Measurements from ENCODE around the gene NOA1.
A peak's percentile ranks its signal among the peaks of the same experiment; 100 is the strongest.

NOA1 gene

DNA sequence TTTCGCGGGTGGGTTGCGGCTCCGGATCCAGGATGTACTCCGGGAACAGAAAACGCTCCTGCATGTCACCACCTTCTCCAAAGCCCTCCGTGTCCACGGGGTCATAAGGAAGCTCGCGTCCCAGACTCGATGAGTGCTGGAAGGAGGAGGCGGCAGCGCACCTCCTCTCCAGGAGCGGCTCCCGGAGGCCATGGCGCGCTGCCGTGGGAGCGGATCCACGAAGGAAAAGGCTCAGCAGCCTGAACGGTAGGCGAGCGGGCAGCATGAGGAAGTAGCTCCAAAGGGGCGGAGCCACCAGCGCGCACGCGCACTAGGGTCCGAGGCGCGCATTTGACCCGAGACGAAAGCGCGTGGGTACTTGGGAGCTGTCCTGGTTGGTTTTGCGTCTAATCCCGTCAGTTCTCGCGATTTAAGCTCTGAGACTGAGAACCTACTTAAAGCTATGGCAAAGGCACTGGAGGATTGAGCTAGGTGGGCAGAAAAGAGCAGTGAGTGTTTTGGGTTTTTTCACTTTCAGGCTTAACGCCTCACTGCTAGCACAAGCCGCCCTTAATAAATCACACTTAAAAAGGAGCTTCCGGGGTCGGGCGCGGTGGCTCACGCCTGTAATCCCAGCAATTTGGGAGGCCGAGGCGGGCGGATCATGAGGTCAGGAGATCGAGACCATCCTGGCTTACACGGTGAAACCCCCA lies at the start of gene NOA1:
NOA1 (minus strand) TSS at position 286 of the 692 bp plus-strand sequence; CDS start at position 265, 21 bp downstream.
- Histone ChIP-seq H3K9ac (ENCODE audit: low read depth, low read length) (peak within 1 kb of the TSS; percentile 85), H3K4me1 (ENCODE audit: control insufficient read depth, insufficient read depth, low read length) (no peaks in the 10 kb centered on the region), H3K27ac (ENCODE audit: low read depth, low read length) (peak within 1 kb of the TSS; percentile 93), H3K4me3 (ENCODE audit: low read depth, low read length) (peak within 1 kb of the TSS; percentile 99), H3K36me3 (ENCODE audit: control insufficient read depth, insufficient read depth, low read length) (peaks cover 19% of the 10 kb centered on the region), H3K27me3 (ENCODE audit: control insufficient read depth, insufficient read depth, low read length) (no peaks in the 10 kb centered on the region), H3K9me3 (ENCODE audit: control insufficient read depth, insufficient read depth, low read length) (no peaks in the 10 kb centered on the region)

DNA sequence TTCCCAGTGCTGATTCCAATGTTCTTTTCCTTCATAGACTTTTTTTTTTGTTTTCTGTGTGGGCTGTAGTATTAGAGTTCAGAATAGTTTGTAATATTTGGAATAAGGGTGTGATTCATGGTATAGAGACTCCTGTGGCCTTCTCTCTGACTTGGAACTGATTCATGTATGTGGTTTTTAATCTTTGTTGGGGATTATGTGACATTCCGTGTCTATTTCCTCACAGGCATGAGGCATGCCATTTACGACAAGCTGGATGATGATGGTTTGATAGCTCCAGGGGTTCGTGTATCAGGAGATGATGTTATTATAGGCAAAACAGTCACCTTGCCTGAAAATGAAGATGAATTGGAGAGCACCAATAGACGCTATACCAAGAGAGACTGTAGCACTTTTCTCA lies 45.7 kb upstream of the NOA1 start:
- Histone ChIP-seq H3K27me3 (ENCODE audit: control insufficient read depth, insufficient read depth, low read length) (no peaks in the 10 kb centered on the region), H3K4me1 (ENCODE audit: control insufficient read depth, insufficient read depth, low read length) (no peaks in the 10 kb centered on the region), H3K36me3 (ENCODE audit: control insufficient read depth, insufficient read depth, low read length) (peaks cover 99% of the 10 kb centered on the region), H3K4me3 (ENCODE audit: low read depth, low read length) (no peak overlapping the region), H3K27ac (ENCODE audit: low read depth, low read length) (no peak overlapping the region), H3K9me3 (ENCODE audit: control insufficient read depth, insufficient read depth, low read length) (no peaks in the 10 kb centered on the region), H3K9ac (ENCODE audit: low read depth, low read length) (no peak overlapping the region)

GRCh38 chr4:57020467-57021101 lies 43.2 kb upstream of the NOA1 start:
- Histone ChIP-seq H3K4me1 (ENCODE audit: control insufficient read depth, insufficient read depth, low read length) (no peaks in the 10 kb centered on the region), H3K27me3 (ENCODE audit: control insufficient read depth, insufficient read depth, low read length) (no peaks in the 10 kb centered on the region), H3K36me3 (ENCODE audit: control insufficient read depth, insufficient read depth, low read length) (peaks cover 100% of the 10 kb centered on the region), H3K9me3 (ENCODE audit: control insufficient read depth, insufficient read depth, low read length) (no peaks in the 10 kb centered on the region), H3K27ac (ENCODE audit: low read depth, low read length) (no peak overlapping the region), H3K4me3 (ENCODE audit: low read depth, low read length) (no peak overlapping the region), H3K9ac (ENCODE audit: low read depth, low read length) (no peak overlapping the region)

DNA sequence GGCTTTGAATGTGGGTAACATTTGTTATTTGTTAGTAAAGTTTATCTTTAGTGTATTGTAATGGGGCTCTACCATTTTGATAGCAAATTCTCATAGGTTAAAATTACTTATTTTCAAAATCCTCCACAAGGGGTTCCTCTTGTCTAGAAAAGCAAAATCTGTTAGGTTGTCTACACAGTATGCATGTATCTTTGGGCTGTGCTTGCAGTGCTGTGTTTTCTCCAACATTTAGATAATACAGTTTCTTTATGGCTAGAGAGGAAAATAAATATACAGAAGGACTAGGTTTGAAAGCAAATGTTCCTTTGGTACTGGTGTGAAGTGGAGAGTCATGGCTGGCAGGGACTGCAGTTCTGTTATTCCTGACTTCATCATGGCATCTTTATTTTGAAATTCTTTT lies 41.6 kb upstream of the NOA1 start:
- Histone ChIP-seq H3K27ac (ENCODE audit: low read depth, low read length) (no peak overlapping the region), H3K4me1 (ENCODE audit: control insufficient read depth, insufficient read depth, low read length) (no peaks in the 10 kb centered on the region), H3K36me3 (ENCODE audit: control insufficient read depth, insufficient read depth, low read length) (peaks cover 98% of the 10 kb centered on the region)

GRCh38 chr4:57013543-57014120 lies 36.2 kb upstream of the NOA1 start:
- no peaks in the 10 kb centered on the region for H3K27me3 ChIP-seq (ENCODE audit: control insufficient read depth, insufficient read depth, low read length)
- H3K36me3 ChIP-seq (ENCODE audit: control insufficient read depth, insufficient read depth, low read length) = peaks cover 93% of the 10 kb centered on the region
- no peak overlapping the region for H3K9ac ChIP-seq (ENCODE audit: low read depth, low read length)
- H3K27ac ChIP-seq (ENCODE audit: low read depth, low read length) = no peak overlapping the region
- no peaks in the 10 kb centered on the region for H3K4me1 ChIP-seq (ENCODE audit: control insufficient read depth, insufficient read depth, low read length)
- no peaks in the 10 kb centered on the region for H3K9me3 ChIP-seq (ENCODE audit: control insufficient read depth, insufficient read depth, low read length)
- H3K4me3 ChIP-seq (ENCODE audit: low read depth, low read length) = no peak overlapping the region

More for the DNA sequence above, 41.6 kb upstream of the NOA1 start:
- Histone ChIP-seq H3K9me3 (ENCODE audit: control insufficient read depth, insufficient read depth, low read length) (no peaks in the 10 kb centered on the region), H3K4me3 (ENCODE audit: low read depth, low read length) (no peak overlapping the region), H3K27me3 (ENCODE audit: control insufficient read depth, insufficient read depth, low read length) (no peaks in the 10 kb centered on the region), H3K9ac (ENCODE audit: low read depth, low read length) (no peak overlapping the region)

DNA sequence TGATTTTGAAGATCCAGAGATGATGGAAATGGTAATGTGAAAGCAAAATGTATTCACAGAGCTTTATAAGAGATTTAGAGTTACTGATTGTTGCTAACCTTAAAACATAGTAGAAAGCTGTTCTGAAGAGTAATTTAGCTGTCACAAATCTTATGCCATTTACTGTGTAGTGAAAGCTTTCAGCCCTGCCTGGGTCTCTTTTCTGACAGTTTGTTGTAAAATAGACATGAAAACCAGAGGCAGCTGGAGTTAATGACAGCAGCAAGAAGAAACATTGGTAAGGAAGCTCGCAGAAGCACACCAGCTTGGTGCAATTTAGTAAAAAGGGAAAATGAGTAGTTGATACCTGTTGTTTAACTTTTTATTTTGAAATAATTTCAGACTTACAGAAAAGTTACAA lies 22.3 kb upstream of the NOA1 start:
- Histone ChIP-seq H3K27ac (ENCODE audit: low read depth, low read length) (no peak overlapping the region), H3K4me3 (ENCODE audit: low read depth, low read length) (no peak overlapping the region), H3K27me3 (ENCODE audit: control insufficient read depth, insufficient read depth, low read length) (no peaks in the 10 kb centered on the region), H3K36me3 (ENCODE audit: control insufficient read depth, insufficient read depth, low read length) (peaks cover 80% of the 10 kb centered on the region), H3K4me1 (ENCODE audit: control insufficient read depth, insufficient read depth, low read length) (no peaks in the 10 kb centered on the region), H3K9me3 (ENCODE audit: control insufficient read depth, insufficient read depth, low read length) (no peaks in the 10 kb centered on the region), H3K9ac (ENCODE audit: low read depth, low read length) (no peak overlapping the region)

DNA sequence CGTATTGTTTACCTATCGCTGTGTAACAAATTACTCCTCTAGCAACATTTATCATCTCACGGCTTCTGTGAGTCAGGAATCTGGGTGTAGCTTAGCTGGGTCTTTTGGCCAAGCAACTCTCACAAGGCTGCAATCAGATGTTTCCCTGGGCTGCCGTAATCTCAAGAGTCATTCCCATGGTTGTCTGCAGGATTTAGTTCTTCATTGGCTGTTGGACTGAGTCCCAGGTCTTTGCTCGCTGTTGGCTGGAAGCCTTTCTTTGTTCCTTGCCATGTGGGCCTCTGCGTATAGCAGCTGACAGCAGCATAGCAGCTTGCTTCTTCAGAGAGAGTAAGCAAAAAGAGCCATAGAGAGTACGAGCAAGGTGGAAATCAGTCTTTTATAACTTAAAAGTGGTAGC lies 18.1 kb upstream of the NOA1 start:
- H3K27me3 ChIP-seq (ENCODE audit: control insufficient read depth, insufficient read depth, low read length) = no peaks in the 10 kb centered on the region
- peaks cover 86% of the 10 kb centered on the region for H3K36me3 ChIP-seq (ENCODE audit: control insufficient read depth, insufficient read depth, low read length)
- no peak overlapping the region for H3K27ac ChIP-seq (ENCODE audit: low read depth, low read length)
- H3K4me3 ChIP-seq (ENCODE audit: low read depth, low read length) = no peak overlapping the region
- H3K9ac ChIP-seq (ENCODE audit: low read depth, low read length) = no peak overlapping the region
- H3K4me1 ChIP-seq (ENCODE audit: control insufficient read depth, insufficient read depth, low read length) = no peaks in the 10 kb centered on the region
- H3K9me3 ChIP-seq (ENCODE audit: control insufficient read depth, insufficient read depth, low read length) = no peaks in the 10 kb centered on the region

- H3K9ac ChIP-seq (ENCODE audit: low read depth, low read length) = no peak overlapping the region
- H3K27me3 ChIP-seq (ENCODE audit: control insufficient read depth, insufficient read depth, low read length) = no peaks in the 10 kb centered on the region
- H3K9me3 ChIP-seq (ENCODE audit: control insufficient read depth, insufficient read depth, low read length) = no peaks in the 10 kb centered on the region
- no peak overlapping the region for H3K27ac ChIP-seq (ENCODE audit: low read depth, low read length)
- H3K4me3 ChIP-seq (ENCODE audit: low read depth, low read length) = no peak overlapping the region
- peaks cover 92% of the 10 kb centered on the region for H3K36me3 ChIP-seq (ENCODE audit: control insufficient read depth, insufficient read depth, low read length)
- no peaks in the 10 kb centered on the region for H3K4me1 ChIP-seq (ENCODE audit: control insufficient read depth, insufficient read depth, low read length)
Observed at GRCh38 chr4:56990109-56990905, 12.9 kb upstream of the NOA1 start.

DNA sequence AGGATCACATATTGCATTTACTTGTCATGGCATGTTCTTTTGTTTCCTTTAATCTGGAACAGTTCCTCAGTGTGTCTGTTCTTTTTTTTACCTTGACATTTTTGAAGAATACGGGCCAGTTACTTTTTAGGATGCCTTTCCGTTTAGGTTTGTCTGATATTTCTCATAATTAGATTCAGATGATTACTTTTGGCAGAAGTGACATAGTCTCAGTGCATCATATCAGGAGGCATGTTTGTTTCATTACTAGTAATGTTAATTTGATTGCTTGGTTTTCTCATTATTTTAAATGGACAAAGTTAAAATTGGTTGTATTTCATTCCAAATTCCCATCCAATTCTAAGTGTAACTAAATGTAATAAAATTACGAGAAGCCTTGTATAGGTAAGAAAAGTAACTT lies 9.5 kb upstream of the NOA1 start:
- no peaks in the 10 kb centered on the region for H3K4me1 ChIP-seq (ENCODE audit: control insufficient read depth, insufficient read depth, low read length)
- H3K9ac ChIP-seq (ENCODE audit: low read depth, low read length) = no peak overlapping the region
- no peaks in the 10 kb centered on the region for H3K27me3 ChIP-seq (ENCODE audit: control insufficient read depth, insufficient read depth, low read length)
- no peaks in the 10 kb centered on the region for H3K9me3 ChIP-seq (ENCODE audit: control insufficient read depth, insufficient read depth, low read length)
- no peak overlapping the region for H3K4me3 ChIP-seq (ENCODE audit: low read depth, low read length)
- H3K36me3 ChIP-seq (ENCODE audit: control insufficient read depth, insufficient read depth, low read length) = peaks cover 63% of the 10 kb centered on the region
- no peak overlapping the region for H3K27ac ChIP-seq (ENCODE audit: low read depth, low read length)

- H3K9ac ChIP-seq (ENCODE audit: low read depth, low read length) = no peak overlapping the region
- no peaks in the 10 kb centered on the region for H3K27me3 ChIP-seq (ENCODE audit: control insufficient read depth, insufficient read depth, low read length)
- no peak overlapping the region for H3K27ac ChIP-seq (ENCODE audit: low read depth, low read length)
- no peaks in the 10 kb centered on the region for H3K4me1 ChIP-seq (ENCODE audit: control insufficient read depth, insufficient read depth, low read length)
- H3K36me3 ChIP-seq (ENCODE audit: control insufficient read depth, insufficient read depth, low read length) = peaks cover 55% of the 10 kb centered on the region
- H3K9me3 ChIP-seq (ENCODE audit: control insufficient read depth, insufficient read depth, low read length) = no peaks in the 10 kb centered on the region
- H3K4me3 ChIP-seq (ENCODE audit: low read depth, low read length) = no peak overlapping the region
Observed at GRCh38 chr4:56986192-56986591, 8.8 kb upstream of the NOA1 start.

DNA sequence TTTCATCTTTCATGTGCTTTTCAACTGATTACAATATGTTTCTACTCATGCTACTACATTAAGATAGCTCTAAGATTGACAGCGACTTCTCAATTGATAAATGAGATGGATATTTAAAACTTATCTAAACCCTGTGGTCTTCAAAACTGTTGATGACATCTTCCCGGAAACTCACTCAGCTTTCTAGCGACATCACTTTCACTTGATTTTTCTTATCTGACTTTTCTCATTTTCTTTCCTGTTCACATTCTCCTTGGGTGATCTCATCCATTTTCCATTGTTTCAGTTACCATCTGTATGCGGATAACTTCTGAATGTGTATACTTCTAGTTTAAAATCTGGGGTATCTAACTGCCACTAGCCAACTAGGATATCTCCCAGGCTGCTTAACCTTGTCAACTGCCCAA lies 4.4 kb upstream of the NOA1 start:
- Histone ChIP-seq H3K9ac (ENCODE audit: low read depth, low read length) (no peak overlapping the region), H3K27me3 (ENCODE audit: control insufficient read depth, insufficient read depth, low read length) (no peaks in the 10 kb centered on the region), H3K36me3 (ENCODE audit: control insufficient read depth, insufficient read depth, low read length) (peaks cover 12% of the 10 kb centered on the region), H3K27ac (ENCODE audit: low read depth, low read length) (no peak overlapping the region), H3K4me3 (ENCODE audit: low read depth, low read length) (no peak overlapping the region), H3K4me1 (ENCODE audit: control insufficient read depth, insufficient read depth, low read length) (no peaks in the 10 kb centered on the region), H3K9me3 (ENCODE audit: control insufficient read depth, insufficient read depth, low read length) (no peaks in the 10 kb centered on the region)

Measured in HUES48 (cell line).